ENCODE data around the gene PCDH9. TPM values are rescaled to one million over a fixed set of nuclear protein-coding genes. Genes with fewer than 3 reads are reported as not detected.
"Not testable (repeated sequence)": the region's sequence is repeated elsewhere in the genome, so short reads cannot be mapped to it uniquely, and the experiment has no call there.

The PCDH9 gene
- total RNA-seq, 4 donors from 2014 or later = 0.57 to 1.7 (median 0.97) TPM

GRCh38 chr13:66635526-66635925, 594.6 kb downstream of the PCDH9 start:
- no peak for TF ChIP-seq POLR2A (IDR thresholded peaks at IDR 0.05)
- TF ChIP-seq CTCF (IDR thresholded peaks at IDR 0.05) = no peak
- Histone ChIP-seq H3K27ac (no peak overlapping the region), H3K4me3 (no peak overlapping the region), H3K9me3 (no peaks in the 10 kb centered on the region), H3K4me1 (no peaks in the 10 kb centered on the region), H3K27me3 (no peaks in the 10 kb centered on the region), H3K36me3 (no peaks in the 10 kb centered on the region)
- no peak for DNase-seq

GRCh38 chr13:66634384-66634783, 595.8 kb downstream of the PCDH9 start:
- TF ChIP-seq POLR2A (IDR thresholded peaks at IDR 0.05) (no peak), CTCF (IDR thresholded peaks at IDR 0.05) (no peak)
- DNase-seq = no peak

GRCh38 chr13:66627512-66627911, 602.6 kb downstream of the PCDH9 start:
- no peak for TF ChIP-seq CTCF (IDR thresholded peaks at IDR 0.05)
- no peak for TF ChIP-seq POLR2A (IDR thresholded peaks at IDR 0.05)

More at GRCh38 chr13:66634384-66634783, 595.8 kb downstream of the PCDH9 start:
- Histone ChIP-seq H3K27ac (no peak overlapping the region), H3K27me3 (no peaks in the 10 kb centered on the region), H3K36me3 (no peaks in the 10 kb centered on the region), H3K4me3 (no peak overlapping the region), H3K9me3 (no peaks in the 10 kb centered on the region), H3K4me1 (no peaks in the 10 kb centered on the region)

GRCh38 chr13:66624302-66624701, 605.8 kb downstream of the PCDH9 start:
- Histone ChIP-seq H3K4me3 (no peak overlapping the region), H3K36me3 (no peaks in the 10 kb centered on the region), H3K4me1 (no peaks in the 10 kb centered on the region), H3K27ac (no peak overlapping the region), H3K27me3 (no peaks in the 10 kb centered on the region), H3K9me3 (no peaks in the 10 kb centered on the region)
- DNase-seq = no peak
- TF ChIP-seq CTCF (IDR thresholded peaks at IDR 0.05) (no peak), POLR2A (IDR thresholded peaks at IDR 0.05) (no peak)

More at GRCh38 chr13:66627512-66627911, 602.6 kb downstream of the PCDH9 start:
- H3K27ac ChIP-seq = no peak overlapping the region
- H3K4me3 ChIP-seq = no peak overlapping the region
- H3K4me1 ChIP-seq = no peaks in the 10 kb centered on the region
- H3K36me3 ChIP-seq = no peaks in the 10 kb centered on the region
- DNase-seq = no peak
- no peaks in the 10 kb centered on the region for H3K27me3 ChIP-seq
- no peaks in the 10 kb centered on the region for H3K9me3 ChIP-seq

GRCh38 chr13:66623129-66623820, 606.9 kb downstream of the PCDH9 start:
- no peaks in the 10 kb centered on the region for H3K27me3 ChIP-seq
- H3K36me3 ChIP-seq = no peaks in the 10 kb centered on the region
- H3K4me1 ChIP-seq = no peaks in the 10 kb centered on the region
- no peak overlapping the region for H3K4me3 ChIP-seq
- H3K27ac ChIP-seq = no peak overlapping the region
- TF ChIP-seq CTCF (IDR thresholded peaks at IDR 0.05) (no peak), POLR2A (IDR thresholded peaks at IDR 0.05) (no peak)
- no peak for DNase-seq
- no peaks in the 10 kb centered on the region for H3K9me3 ChIP-seq

GRCh38 chr13:66621906-66622447, 608.2 kb downstream of the PCDH9 start:
- not testable (repeated sequence) for DNase-seq, H3K36me3 ChIP-seq, H3K27ac ChIP-seq, H3K4me3 ChIP-seq, H3K27me3 ChIP-seq, H3K4me1 ChIP-seq, H3K9me3 ChIP-seq

Measured in Peyer's patch (tissue), 4 donors.